SK-N-SH (cell line): ENCODE data around the gene RBL2. TPM values are rescaled to one million over a fixed set of nuclear protein-coding genes. Genes with fewer than 3 reads are reported as not detected.

Source experiments
- CTCF ChIA-PET: fragments of 300-600, 350-600 bp; formaldehyde crosslinking; extraction: SDS; loops from one replicate; lab custom pipeline; 2021; lab: Yijun Ruan, JAX
- POLR2A ChIA-PET: fragments of 350-600 bp; sonication (Branson Sonifier 250); formaldehyde crosslinking; extraction: SDS; loops from one replicate; lab custom pipeline; 2020; ENCODE audit warnings: antibody characterized with exemption, inconsistent platforms; lab: Yijun Ruan, JAX
- DNase-seq: peaks from one replicate; pipeline ENCODE4 v3.0.0; 2012
- H2AFZ ChIP-seq: fragments of 200-600 bp; sonication (generic); 2 replicates; pipeline ENCODE4 v1.8.1; 2016; ENCODE audit warnings: antibody characterized with exemption, mild to moderate bottlenecking, low read depth
- H3F3A ChIP-seq: fragments of 200-600 bp; sonication (generic); replicated peaks from 2 replicates; pipeline ENCODE3; 2016; ENCODE audit warnings: antibody characterized with exemption, mild to moderate bottlenecking; ENCODE audit not compliant: insufficient read depth
- H3K27ac ChIP-seq, 2 experiments: fragments of 200-500 bp in 1 of 2; fragments of 200-600 bp in 1 of 2; sonication (Bioruptor generic) in 1 of 2; sonication (generic), shearing (Covaris generic) in 1 of 2; 2 replicates each; pipeline versions ENCODE4 v1.5.1 to v1.6.1; 2014 to 2016; ENCODE audit warnings: low read depth in 2 of 2, inconsistent platforms in 1 of 2, low read length in 1 of 2, mild to moderate bottlenecking in 1 of 2, mixed read lengths in 1 of 2
- H3K27me3 ChIP-seq: fragments of 200-600 bp; sonication (generic), shearing (Covaris generic); 2 replicates; pipeline ENCODE4 v1.6.1; 2016; ENCODE audit warnings: mixed run types; ENCODE audit not compliant: insufficient read depth
- H3K36me3 ChIP-seq, 2 experiments: fragments of 200-500 bp in 1 of 2; fragments of 200-600 bp in 1 of 2; sonication (Bioruptor generic) in 1 of 2; sonication (generic) in 1 of 2; replicated peaks in 1 of 2; 2 replicates each; pipeline versions ENCODE3 to v1.5.1; 2014 to 2016; ENCODE audit warnings: low read length in 1 of 2, mild to moderate bottlenecking in 1 of 2; ENCODE audit not compliant: insufficient read depth in 2 of 2, control insufficient read depth in 1 of 2
- H3K4me1 ChIP-seq, 2 experiments: fragments of 200-500 bp in 1 of 2; fragments of 200-600 bp in 1 of 2; sonication (Bioruptor generic) in 1 of 2; sonication (generic), shearing (Covaris generic) in 1 of 2; 2 replicates each; pipeline versions ENCODE4 v1.5.1 to v1.6.1; 2014 to 2016; ENCODE audit warnings: low read depth in 1 of 2, low read length in 1 of 2, mixed run types in 1 of 2; ENCODE audit not compliant: insufficient read depth in 2 of 2, control insufficient read depth in 1 of 2
- H3K4me2 ChIP-seq: fragments of 200-600 bp; sonication (generic), shearing (Covaris generic); 2 replicates; pipeline ENCODE4 v1.6.1; 2017; ENCODE audit warnings: mixed run types
- H3K4me3 ChIP-seq, 2 experiments: fragments of 200-500 bp in 1 of 2; fragments of 200-600 bp in 1 of 2; sonication (Bioruptor generic) in 1 of 2; sonication (generic), shearing (Covaris generic) in 1 of 2; 2 replicates each; pipeline versions ENCODE4 v1.5.1 to v1.8.1; 2014 to 2016; ENCODE audit warnings: low read depth in 2 of 2, inconsistent platforms in 1 of 2, low read length in 1 of 2, mild to moderate bottlenecking in 1 of 2, mixed read lengths in 1 of 2, moderate library complexity in 1 of 2
- H3K79me2 ChIP-seq: fragments of 200-600 bp; sonication (generic); 2 replicates; pipeline ENCODE4 v1.8.1; 2017; ENCODE audit warnings: mild to moderate bottlenecking; ENCODE audit not compliant: insufficient read depth
- H3K9ac ChIP-seq: fragments of 200-600 bp; sonication (generic); 2 replicates; pipeline ENCODE4 v1.6.1; 2017; ENCODE audit warnings: mixed run types
- H3K9me2 ChIP-seq: fragments of 200-600 bp; sonication (generic); 2 replicates; pipeline ENCODE4 v1.6.1; 2017; ENCODE audit warnings: mixed run types
- H3K9me3 ChIP-seq: fragments of 200-600 bp; sonication (generic); 2 replicates; pipeline ENCODE4 v1.6.1; 2017; ENCODE audit warnings: mixed run types, mild to moderate bottlenecking, moderate library complexity
- H4K20me1 ChIP-seq: fragments of 200-600 bp; sonication (generic); 2 replicates; pipeline ENCODE4 v1.6.1; 2017; ENCODE audit warnings: mild to moderate bottlenecking, mixed run types; ENCODE audit not compliant: insufficient read depth
- EP300 ChIP-seq, 2 experiments: IDR thresholded peaks; 2 replicates each; pipeline versions ENCODE4 v1.4.0 to v1.6.1; 2012; ENCODE audit warnings: borderline replicate concordance in 1 of 2, low read depth in 1 of 2, low read length in 1 of 2
- FOXM1 ChIP-seq: IDR thresholded peaks from 2 replicates; pipeline ENCODE4 v1.4.0; 2012; ENCODE audit warnings: low read depth, mild to moderate bottlenecking
- MAX ChIP-seq: IDR thresholded peaks from 2 replicates; pipeline ENCODE4 v1.4.0; 2012; ENCODE audit warnings: low read depth
- MXI1 ChIP-seq: IDR thresholded peaks from 2 replicates; pipeline ENCODE4 v1.6.1; 2012; ENCODE audit warnings: mild to moderate bottlenecking, low read depth, low read length, improper control_type of control experiment
- NFIC ChIP-seq: IDR thresholded peaks from 2 replicates; pipeline ENCODE4 v1.4.0; 2012; ENCODE audit warnings: borderline replicate concordance
- NRF1 ChIP-seq: IDR thresholded peaks from 2 replicates; pipeline ENCODE4 v1.6.1; 2012; ENCODE audit warnings: low read depth, mild to moderate bottlenecking, low read length
- POLR2AphosphoS5 ChIP-seq: IDR thresholded peaks from 2 replicates; pipeline ENCODE4 v1.6.1; 2012; ENCODE audit warnings: low read depth, low read length
- RCOR1 ChIP-seq: fragments of 150-350 bp; IDR thresholded peaks from 2 replicates; pipeline ENCODE4 v1.6.1; 2017; ENCODE audit warnings: antibody characterized with exemption, low read length
- REST ChIP-seq: IDR thresholded peaks from 2 replicates; pipeline ENCODE4 v1.6.1; 2012; ENCODE audit warnings: mild to moderate bottlenecking, low read depth, low read length, moderate library complexity
- RFX5 ChIP-seq: IDR thresholded peaks from 2 replicates; pipeline ENCODE4 v1.6.1; 2012; ENCODE audit warnings: mild to moderate bottlenecking, improper control_type of control experiment, low read length
- SIN3A ChIP-seq: IDR thresholded peaks from 2 replicates; pipeline ENCODE4 v1.6.1; 2012; ENCODE audit warnings: low read depth, mild to moderate bottlenecking, low read length, moderate library complexity, borderline replicate concordance
- SMC3 ChIP-seq: IDR thresholded peaks from 2 replicates; pipeline ENCODE4 v1.6.1; 2012; ENCODE audit warnings: low read depth, low read length, improper control_type of control experiment
- USF1 ChIP-seq: IDR thresholded peaks from 2 replicates; pipeline ENCODE4 v1.4.0; 2012; ENCODE audit warnings: low read depth, borderline replicate concordance
- USF2 ChIP-seq: fragments of 150-350 bp; IDR thresholded peaks from 2 replicates; pipeline ENCODE4 v1.6.1; 2017; ENCODE audit warnings: antibody characterized with exemption, low read length, low read depth, borderline replicate concordance
- ZBTB33 ChIP-seq: IDR thresholded peaks from 2 replicates; pipeline ENCODE4 v1.4.0; 2012; ENCODE audit warnings: low read depth, borderline replicate concordance
- WGBS: methylation state at CpG from one replicate; pipeline ENCODE4 v1.1.6; 2017; ENCODE audit warnings: low lambda C conversion rate; 5-methylcytosine and 5-hydroxymethylcytosine counted together
- polyA plus RNA-seq, 3 experiments: library from polyadenylated mRNA; depleted of rRNA; stranded (reverse); fragments of >200 nt; gene quantifications; 2 replicates each; pipeline ENCODE4 v1.2.3, GENCODE V29; 2012

The RBL2 gene
- polyA plus RNA-seq, 1 of the 3 experiments (the other 2 are of a cell fraction), result 28.0 TPM

GRCh38 chr16:53503991-53504663, 69.9 kb downstream of the RBL2 start (continued):
- no peak for TF ChIP-seq POLR2AphosphoS5

- peak overlapping the region; percentile 84 for H3K4me2 ChIP-seq
- TF ChIP-seq USF1 (no peak), FOXM1 (no peak), NRF1 (no peak), SIN3A (no peak), USF2 (no peak), REST (no peak), MXI1 (no peak), MAX (no peak), RFX5 (no peak), NFIC (no peak), ZBTB33 (no peak), EP300 (IDR thresholded peaks at IDR 0.05; ENCODE audit: borderline replicate concordance in 1 of 2, low read depth in 1 of 2, low read length in 1 of 2) (no peak), SMC3 (no peak), RCOR1 (no peak)
- H3K9me2 ChIP-seq, result no peaks in the 10 kb centered on the region
- 68% methylated on average over 5 of the region's 7 CpGs for WGBS
- peak overlapping the region; percentile 69; the same call in 1 of the 2 replicates for H3K9ac ChIP-seq
- no peaks in the 10 kb centered on the region for H4K20me1 ChIP-seq
- peaks cover 7 to 23% of the 10 kb centered on the region in 2 experiments for H3K4me1 ChIP-seq
- ChIA-PET POLR2A (interaction anchor here (0.7 kb wide), 2 partner anchors 237 to 1564 kb away, joined by 3 read pairs; no protein-coding TSS in a partner anchor), CTCF (interaction anchor here (1.0 to 1.3 kb wide), 2 partner anchors 148 to 374 kb away, joined by 3 read pairs; no protein-coding TSS in a partner anchor)
- no peaks in the 10 kb centered on the region for H3K27me3 ChIP-seq
- no peaks in the 10 kb centered on the region for H3F3A ChIP-seq
- no peaks in the 10 kb centered on the region for H3K36me3 ChIP-seq
- H3K9me3 ChIP-seq, result no peaks in the 10 kb centered on the region
- DNase-seq, result no peak
- peaks cover 13% of the 10 kb centered on the region for H3K79me2 ChIP-seq
- H3K27ac ChIP-seq, result peak overlapping the region; percentile 81 to 98
- H3K4me3 ChIP-seq, result peak overlapping the region in 1 of 2 experiments; percentile 67; a peak in 2 of 4 replicates
- H2AFZ ChIP-seq, result peak overlapping the region; percentile 76; the same call in 1 of the 2 replicates
Observed at GRCh38 chr16:53504665-53505064, 70.4 kb downstream of the RBL2 start.
